SK-N-SH (cell line): ENCODE results near the gene CCR3.

ENCODE experiments used
- EZH2phosphoT487 ChIP-seq: fragments of 200-600 bp; sonication (generic); IDR thresholded peaks from 2 replicates; pipeline ENCODE4 v1.6.1; 2017; ENCODE audit warnings: low read depth, mixed run types, mild to moderate bottlenecking, antibody characterized with exemption, moderate library complexity, borderline replicate concordance
- TF ChIP-seq, protein P1 (sequence below): fragments of 200-600 bp; sonication (generic); IDR thresholded peaks from 2 replicates; pipeline ENCODE4 v1.6.1; 2017; ENCODE audit warnings: antibody characterized with exemption, mild to moderate bottlenecking, moderate library complexity

DNA sequence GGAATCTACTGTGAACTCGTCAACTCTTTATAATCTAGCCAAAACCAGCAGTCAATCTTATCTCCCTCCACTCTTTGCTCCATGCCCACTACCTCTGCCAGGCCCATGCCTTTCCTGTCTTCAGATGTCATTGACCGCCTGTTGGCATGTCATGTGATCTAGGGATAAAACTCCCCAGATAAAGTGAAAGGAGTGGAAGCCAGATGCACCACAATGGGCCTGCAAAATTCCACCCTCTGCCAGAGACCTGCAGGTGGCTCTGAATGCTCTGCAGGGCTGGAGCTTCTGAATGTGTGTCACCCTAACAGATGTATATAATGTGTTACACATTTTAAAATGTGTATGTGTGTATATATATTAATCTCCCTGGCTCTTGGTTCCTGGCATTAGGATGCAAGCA is 2.3 kb upstream of the CCR3 start:
- TF ChIP-seq, protein P1, sequence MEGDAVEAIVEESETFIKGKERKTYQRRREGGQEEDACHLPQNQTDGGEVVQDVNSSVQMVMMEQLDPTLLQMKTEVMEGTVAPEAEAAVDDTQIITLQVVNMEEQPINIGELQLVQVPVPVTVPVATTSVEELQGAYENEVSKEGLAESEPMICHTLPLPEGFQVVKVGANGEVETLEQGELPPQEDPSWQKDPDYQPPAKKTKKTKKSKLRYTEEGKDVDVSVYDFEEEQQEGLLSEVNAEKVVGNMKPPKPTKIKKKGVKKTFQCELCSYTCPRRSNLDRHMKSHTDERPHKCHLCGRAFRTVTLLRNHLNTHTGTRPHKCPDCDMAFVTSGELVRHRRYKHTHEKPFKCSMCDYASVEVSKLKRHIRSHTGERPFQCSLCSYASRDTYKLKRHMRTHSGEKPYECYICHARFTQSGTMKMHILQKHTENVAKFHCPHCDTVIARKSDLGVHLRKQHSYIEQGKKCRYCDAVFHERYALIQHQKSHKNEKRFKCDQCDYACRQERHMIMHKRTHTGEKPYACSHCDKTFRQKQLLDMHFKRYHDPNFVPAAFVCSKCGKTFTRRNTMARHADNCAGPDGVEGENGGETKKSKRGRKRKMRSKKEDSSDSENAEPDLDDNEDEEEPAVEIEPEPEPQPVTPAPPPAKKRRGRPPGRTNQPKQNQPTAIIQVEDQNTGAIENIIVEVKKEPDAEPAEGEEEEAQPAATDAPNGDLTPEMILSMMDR = no peak
- TF ChIP-seq EZH2phosphoT487 = no peak
